GM19452 (cell line): Measurements from ENCODE around the gene SGSM1.

Source experiments
- ATAC-seq: cut with Tn5 transposase; IDR thresholded peaks from one replicate; pipeline ENCODE4 v1.9.1; 2021; ENCODE audit not compliant: unreplicated experiment

SGSM1 gene

GRCh38 chr22:24947383-24947782, 141.4 kb downstream of the SGSM1 start:
- ATAC-seq: no peak

GRCh38 chr22:24947881-24948280, 141.9 kb downstream of the SGSM1 start:
- ATAC-seq: no peak

GRCh38 chr22:24948356-24949202, 142.6 kb downstream of the SGSM1 start:
- no peak for ATAC-seq

GRCh38 chr22:24950272-24950902, 144.4 kb downstream of the SGSM1 start:
- ATAC-seq: no peak

- ATAC-seq: peak; percentile 83
Measured at GRCh38 chr22:24951942-24952836, 146.2 kb downstream of the SGSM1 start, which contains the start of gene KIAA1671. KIAA1671 (plus strand) TSS chr22:24952716; CDS start chr22:25028000, 75,284 bp downstream.

- ATAC-seq: no peak
Measured at GRCh38 chr22:24952837-24953383, 146.9 kb downstream of the SGSM1 start.

GRCh38 chr22:24953384-24954113, 147.5 kb downstream of the SGSM1 start:
- ATAC-seq: no peak

GRCh38 chr22:24954114-24954463, 148.1 kb downstream of the SGSM1 start:
- no peak for ATAC-seq

- ATAC-seq: no peak
Measured at GRCh38 chr22:24954856-24955255, 148.8 kb downstream of the SGSM1 start.

GRCh38 chr22:24957043-24957442, 151.0 kb downstream of the SGSM1 start:
- ATAC-seq: no peak

- ATAC-seq: no peak
Measured at GRCh38 chr22:24961217-24961844, 155.3 kb downstream of the SGSM1 start.

- no peak for ATAC-seq
Measured at GRCh38 chr22:24962094-24962493, 156.1 kb downstream of the SGSM1 start.

GRCh38 chr22:24962835-24963234, 156.8 kb downstream of the SGSM1 start:
- no peak for ATAC-seq

- ATAC-seq: no peak
Measured at GRCh38 chr22:24964441-24964840, 158.4 kb downstream of the SGSM1 start.

- no peak for ATAC-seq
Measured at GRCh38 chr22:24965822-24966626, 160.0 kb downstream of the SGSM1 start.

GRCh38 chr22:24968066-24968561, 162.1 kb downstream of the SGSM1 start:
- no peak for ATAC-seq

GRCh38 chr22:24969560-24970301, 163.7 kb downstream of the SGSM1 start:
- no peak for ATAC-seq

- ATAC-seq: no peak
Measured at GRCh38 chr22:24972369-24972768, 166.4 kb downstream of the SGSM1 start.
